Measurements from ENCODE around the gene CDK15. TPM values are rescaled to one million over a fixed set of nuclear protein-coding genes. Genes with fewer than 3 reads are reported as not detected.

CDK15 gene
- total and polyA plus RNA-seq, 9 of the 15 experiments (the other 6 are each of a cell fraction or from before 2014, with no cell fraction given), result not detected

DNA sequence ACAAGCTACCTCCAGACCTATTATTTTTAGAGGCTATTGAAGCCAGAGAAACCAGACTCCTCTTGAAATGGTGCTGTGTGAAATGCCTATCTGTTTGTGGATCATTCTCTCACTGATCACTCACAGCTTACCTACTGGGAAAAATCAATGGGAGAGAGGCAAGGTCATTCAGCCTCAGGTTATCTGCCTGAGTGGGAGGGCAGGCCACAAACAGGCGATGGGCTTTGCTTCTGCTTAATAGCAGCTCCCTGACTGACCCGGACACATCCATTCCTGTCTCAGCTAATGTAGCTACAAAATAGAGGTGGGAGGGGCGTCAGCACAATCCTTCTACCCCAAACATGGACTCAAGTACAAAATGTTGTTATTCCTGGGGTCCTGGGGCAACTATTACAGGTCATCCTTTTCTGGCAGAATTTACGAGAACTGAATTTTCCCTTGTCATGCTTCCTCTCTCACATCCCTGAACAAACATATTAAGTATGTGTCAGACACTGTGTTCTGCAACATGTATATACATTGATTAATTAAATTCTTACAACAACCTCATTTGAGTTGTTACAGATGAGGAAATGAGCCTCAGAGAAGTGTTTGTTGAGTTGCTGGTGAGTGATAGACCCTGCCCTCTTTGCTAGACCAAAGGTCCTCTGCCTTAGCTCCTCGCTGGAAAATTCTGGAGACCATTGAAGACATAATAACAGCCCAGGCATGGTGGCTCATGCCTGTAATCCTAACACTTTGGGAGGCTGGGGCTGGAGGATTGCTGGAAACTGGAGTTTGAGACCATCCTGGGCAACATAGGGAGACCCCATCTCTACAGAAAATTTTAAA, 60.5 kb downstream of the CDK15 start:
- H3K9ac ChIP-seq (ENCODE audit: insufficient read depth in 1 of 2, low read depth in 2 of 2, low read length in 2 of 2), result no peak overlapping the region
- H3K27ac ChIP-seq (ENCODE audit: extremely low read depth, low read depth, low read length), result no peak overlapping the region
- no peaks in the 10 kb centered on the region for H3K9me3 ChIP-seq (replicated peaks; ENCODE audit: control insufficient read depth, insufficient read depth, low read depth, low read length)
- no peak overlapping the region for H3K4me3 ChIP-seq
- intact Hi-C loops (cut with micrococcal nuclease) (loop anchor here (10.0 kb wide), 1 partner anchor 188 kb away; no protein-coding TSS in a partner anchor), in situ Hi-C loops (cut with MboI) (no loop called here)
- H3K9me1 ChIP-seq (ENCODE audit: control insufficient read depth, insufficient read depth, low read length), result no peaks in the 10 kb centered on the region
- no peaks in the 10 kb centered on the region for H3K36me3 ChIP-seq (ENCODE audit: control insufficient read depth, insufficient read depth, low read length)
- 0% methylated on average over 5 of the region's 5 CpGs for WGBS (ENCODE audit: insufficient coverage, low coverage, missing lambda C conversion rate)
- H3K4me1 ChIP-seq (replicated peaks in 1 of 2; ENCODE audit: control insufficient read depth in 2 of 2, insufficient read depth in 2 of 2, low read length in 2 of 2), result no peaks in the 10 kb centered on the region
- no peak for FAIRE-seq
- BruUV-seq (replicated peaks), result no TSS peak
- H4K20me1 ChIP-seq (replicated peaks; ENCODE audit: control insufficient read depth, insufficient read depth, low read length), result no peaks in the 10 kb centered on the region
- no peak overlapping the region for H2AFZ ChIP-seq (ENCODE audit: low read depth, low read length)
- no peak for ATAC-seq
- ChIA-PET POLR2A (interaction anchor here (0.9 to 1.0 kb wide), 2 partner anchors 14 to 32 kb away, joined by 3 read pairs; no protein-coding TSS in a partner anchor), CTCF (ENCODE audit: low intra/inter-chr PET ratio) (no interaction called here)
- no peak for DNase-seq (ENCODE audit: extremely low read depth in 1 of 4, low spot score in 3 of 4)
- H3K79me2 ChIP-seq (ENCODE audit: control insufficient read depth, insufficient read depth, low read length), result no peaks in the 10 kb centered on the region
- peaks cover 0 to 6% of the 10 kb centered on the region in 2 experiments; a peak in 2 of 5 replicates for H3K27me3 ChIP-seq (ENCODE audit: control insufficient read depth in 2 of 2, insufficient read depth in 2 of 2, low read length in 2 of 2)
- TF ChIP-seq RAD21 (CRISPR knock-in tag; conservative IDR thresholded peaks at IDR 0.05 in 1 of 2, IDR thresholded peaks at IDR 0.05 in 1 of 2) (no peak), MED1 (CRISPR knock-in tag; IDR thresholded peaks at IDR 0.05; ENCODE audit: borderline replicate concordance) (no peak), NR3C1 (CRISPR knock-in tag; IDR thresholded peaks at IDR 0.05) (no peak), PHF20 (IDR thresholded peaks at IDR 0.05; ENCODE audit: partially characterized antibody) (no peak), PTTG1 (tag; IDR thresholded peaks at IDR 0.05; ENCODE audit: low read depth) (no peak), ESRRA (IDR thresholded peaks at IDR 0.05; ENCODE audit: borderline replicate concordance, low read depth) (no peak), MEF2A (IDR thresholded peaks at IDR 0.05; ENCODE audit: control insufficient read depth, low read depth, low read length) (no peak), ZNF785 (CRISPR knock-in tag; IDR thresholded peaks at IDR 0.05) (no peak), ZNF75A (CRISPR knock-in tag; IDR thresholded peaks at IDR 0.05) (no peak)
- TF ChIP-seq, protein P1, sequence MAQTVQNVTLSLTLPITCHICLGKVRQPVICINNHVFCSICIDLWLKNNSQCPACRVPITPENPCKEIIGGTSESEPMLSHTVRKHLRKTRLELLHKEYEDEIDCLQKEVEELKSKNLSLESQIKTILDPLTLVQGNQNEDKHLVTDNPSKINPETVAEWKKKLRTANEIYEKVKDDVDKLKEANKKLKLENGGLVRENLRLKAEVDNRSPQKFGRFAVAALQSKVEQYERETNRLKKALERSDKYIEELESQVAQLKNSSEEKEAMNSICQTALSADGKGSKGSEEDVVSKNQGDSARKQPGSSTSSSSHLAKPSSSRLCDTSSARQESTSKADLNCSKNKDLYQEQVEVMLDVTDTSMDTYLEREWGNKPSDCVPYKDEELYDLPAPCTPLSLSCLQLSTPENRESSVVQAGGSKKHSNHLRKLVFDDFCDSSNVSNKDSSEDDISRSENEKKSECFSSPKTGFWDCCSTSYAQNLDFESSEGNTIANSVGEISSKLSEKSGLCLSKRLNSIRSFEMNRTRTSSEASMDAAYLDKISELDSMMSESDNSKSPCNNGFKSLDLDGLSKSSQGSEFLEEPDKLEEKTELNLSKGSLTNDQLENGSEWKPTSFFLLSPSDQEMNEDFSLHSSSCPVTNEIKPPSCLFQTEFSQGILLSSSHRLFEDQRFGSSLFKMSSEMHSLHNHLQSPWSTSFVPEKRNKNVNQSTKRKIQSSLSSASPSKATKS (CRISPR knock-in tag; IDR thresholded peaks at IDR 0.05), result no peak
- H3K4me2 ChIP-seq (ENCODE audit: insufficient read depth, low read length), result no peak overlapping the region

Measured in K562 (cell line).